Midbrain (tissue), 1 donor: Measurements from ENCODE around the gene ATXN7L1.
A peak's percentile ranks its signal among the peaks of the same experiment; 100 is the strongest.
"Not testable (repeated sequence)": the region's sequence is repeated elsewhere in the genome, so short reads cannot be mapped to it uniquely, and the experiment has no call there.

Experiments
- DNase-seq: peaks from one replicate; lab custom pipeline; 2025; lab: John Stamatoyannopoulos, UW

Gene ATXN7L1

DNA sequence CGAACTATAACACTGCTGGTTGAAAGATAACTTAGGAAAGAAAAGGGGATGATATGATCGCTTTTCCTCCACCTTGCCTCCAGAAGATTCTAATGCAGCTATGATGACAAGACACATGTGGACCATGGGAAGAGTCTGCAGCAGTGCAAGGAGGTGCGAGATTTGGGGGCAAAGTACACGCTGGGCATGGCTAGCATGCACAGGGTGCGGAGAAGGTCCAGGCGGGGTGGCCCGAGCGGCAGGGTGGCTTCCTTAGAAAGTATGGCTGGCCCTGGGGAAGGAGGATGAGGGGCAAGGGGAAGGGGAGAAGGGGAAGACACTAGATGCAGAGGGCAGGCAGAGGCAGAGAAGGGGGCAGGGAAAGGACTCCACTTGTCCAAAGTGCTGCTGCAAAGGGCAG lies 15.6 kb downstream of the ATXN7L1 start:
- DNase-seq: no peak

- DNase-seq: no peak
Observed at GRCh38 chr7:105857009-105857952, 19.1 kb downstream of the ATXN7L1 start.

- no peak for DNase-seq
Observed at GRCh38 chr7:105854498-105854897, 21.9 kb downstream of the ATXN7L1 start.

GRCh38 chr7:105853931-105854419 lies 22.4 kb downstream of the ATXN7L1 start:
- no peak for DNase-seq

DNA sequence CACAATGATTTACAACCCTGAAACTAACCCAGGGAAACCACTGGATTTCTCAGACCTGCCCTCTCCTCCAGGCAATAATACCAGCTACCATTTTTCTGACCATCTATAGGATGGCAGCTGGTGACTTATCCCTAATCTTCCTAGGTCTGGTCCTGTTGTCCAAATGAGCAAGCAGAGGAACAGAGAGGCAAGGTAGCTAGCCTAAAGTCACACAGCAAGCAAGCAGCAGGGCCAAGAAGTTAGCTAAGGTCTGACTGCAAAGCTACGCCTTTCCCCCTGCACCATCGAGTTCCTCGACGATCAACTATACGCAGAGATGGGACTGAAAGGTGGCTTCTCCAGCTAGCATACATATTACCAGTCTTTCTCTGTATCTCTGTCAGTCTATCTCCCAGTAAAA lies 25.3 kb downstream of the ATXN7L1 start:
- DNase-seq: no peak

DNA sequence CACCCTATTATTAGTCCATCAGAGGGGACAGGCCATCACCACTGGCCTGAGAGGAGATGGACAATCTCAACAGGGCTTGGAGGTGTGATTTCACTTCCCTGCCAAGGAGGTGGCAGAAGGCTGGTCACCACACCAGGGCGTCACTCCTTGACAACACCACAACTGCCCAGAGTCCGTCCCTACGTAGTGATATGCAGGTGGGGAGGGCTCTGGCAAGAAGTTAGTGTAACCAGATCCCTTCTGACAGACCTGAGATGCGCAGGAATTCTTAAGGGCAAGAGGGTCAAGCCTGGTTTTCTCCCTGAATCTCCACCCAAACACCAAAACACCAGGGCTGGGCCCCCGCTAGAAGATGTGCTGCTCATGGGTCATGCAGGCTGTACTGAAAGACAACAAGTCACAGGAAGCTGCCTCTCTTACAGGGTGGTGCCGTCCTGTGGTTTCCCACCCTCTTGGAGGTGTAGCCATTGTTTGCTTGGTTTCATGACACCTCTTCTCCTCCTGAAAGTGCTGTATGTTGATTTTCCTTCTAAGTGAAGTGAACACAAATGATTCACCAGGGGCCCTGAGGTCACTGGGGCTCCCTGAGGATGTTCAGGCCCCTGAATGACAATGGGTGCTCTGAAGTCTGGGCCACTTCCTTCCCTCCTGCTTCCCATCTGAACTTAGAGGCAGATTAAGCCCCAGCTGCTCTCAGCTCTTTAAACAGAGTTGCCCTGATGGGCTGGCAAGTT lies 27.1 kb downstream of the ATXN7L1 start:
- DNase-seq: no peak

DNA sequence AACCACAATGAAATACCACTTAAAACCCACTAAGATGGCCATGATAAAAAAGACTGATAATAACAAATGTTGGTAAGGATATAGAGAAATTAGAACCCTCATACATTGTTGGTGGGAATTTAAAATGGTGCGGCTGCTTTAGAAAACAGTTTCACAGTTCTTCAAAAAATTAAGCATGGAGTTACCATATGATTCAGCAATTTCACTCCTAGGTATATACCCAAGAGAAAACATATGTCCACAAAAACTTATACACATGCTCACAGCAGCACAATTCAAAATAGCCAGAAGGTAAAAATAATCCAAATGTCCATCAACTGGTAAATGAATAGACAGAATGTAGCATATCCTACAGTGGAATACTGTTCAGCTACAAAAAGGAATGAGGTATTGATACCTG lies 30.0 kb downstream of the ATXN7L1 start:
- DNase-seq: no peak

GRCh38 chr7:105844681-105845080 lies 31.7 kb downstream of the ATXN7L1 start:
- not testable (repeated sequence) for DNase-seq

DNA sequence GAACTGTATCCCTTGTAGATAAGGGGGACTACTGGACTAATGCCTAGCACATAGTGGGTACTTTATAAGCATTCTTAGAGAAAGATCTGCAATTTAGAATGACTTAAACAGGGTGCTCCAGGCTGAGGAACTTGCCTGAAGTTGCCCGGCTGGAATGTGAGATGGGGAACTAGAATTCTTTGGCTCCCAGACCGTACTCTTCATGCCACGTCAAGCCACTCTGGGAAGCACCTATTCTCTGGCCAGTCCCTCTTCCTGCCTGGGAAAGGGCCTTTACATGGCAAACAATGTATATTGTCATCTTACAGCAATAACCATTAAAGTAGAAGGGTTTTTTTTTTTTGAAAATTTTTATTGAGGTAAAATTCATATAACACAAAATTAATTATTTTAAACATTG lies 34.5 kb downstream of the ATXN7L1 start:
- DNase-seq: no peak

GRCh38 chr7:105840981-105841749 lies 35.2 kb downstream of the ATXN7L1 start:
- DNase-seq: no peak

DNA sequence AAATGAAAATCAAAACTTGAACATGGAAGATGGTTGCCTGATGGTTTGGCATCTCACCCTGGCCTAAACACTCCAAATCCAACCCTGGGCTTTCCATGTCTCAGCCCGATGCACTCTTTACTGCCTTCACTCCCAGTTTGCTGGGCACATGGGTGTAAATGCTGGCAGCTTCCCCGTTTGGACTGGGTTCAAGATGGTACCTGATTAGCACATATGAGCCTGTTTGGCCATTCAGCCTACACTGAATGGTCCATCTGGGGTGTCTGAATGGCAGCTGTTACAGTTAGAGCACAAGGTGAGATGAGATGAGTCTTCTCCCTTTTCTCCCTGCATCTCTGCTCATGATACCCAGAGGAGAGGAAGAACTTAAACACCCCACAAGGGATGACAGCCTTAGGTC lies 37.1 kb downstream of the ATXN7L1 start:
- DNase-seq: no peak

DNA sequence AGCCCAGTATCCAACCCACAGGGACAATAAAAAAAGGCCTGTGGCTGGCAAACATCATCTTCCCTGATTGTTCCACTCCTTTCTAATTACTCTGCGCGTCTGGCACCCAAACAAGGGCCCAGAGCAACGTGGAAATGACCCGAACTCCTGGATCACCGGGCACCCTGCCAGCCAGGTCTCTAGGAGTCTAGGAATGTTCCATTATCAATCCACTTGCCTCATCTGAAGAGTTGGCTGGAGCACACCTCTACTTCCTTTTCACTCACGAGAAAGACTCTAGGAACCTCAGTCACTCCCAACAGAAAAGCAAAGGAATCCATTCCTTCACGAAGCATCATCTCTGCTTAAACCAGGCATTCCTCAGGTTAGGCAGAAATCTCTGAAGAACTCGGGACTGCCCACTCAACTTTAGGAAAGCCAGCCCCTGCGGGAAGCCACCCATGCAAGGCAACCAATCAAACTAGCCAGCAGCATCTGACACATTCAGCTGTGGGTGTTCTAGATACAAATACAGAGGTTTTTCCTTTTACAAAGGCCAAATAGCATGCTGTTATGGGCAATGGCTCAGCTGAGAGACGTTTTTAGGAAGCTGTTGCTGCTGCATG lies 37.7 kb downstream of the ATXN7L1 start:
- no peak for DNase-seq

DNA sequence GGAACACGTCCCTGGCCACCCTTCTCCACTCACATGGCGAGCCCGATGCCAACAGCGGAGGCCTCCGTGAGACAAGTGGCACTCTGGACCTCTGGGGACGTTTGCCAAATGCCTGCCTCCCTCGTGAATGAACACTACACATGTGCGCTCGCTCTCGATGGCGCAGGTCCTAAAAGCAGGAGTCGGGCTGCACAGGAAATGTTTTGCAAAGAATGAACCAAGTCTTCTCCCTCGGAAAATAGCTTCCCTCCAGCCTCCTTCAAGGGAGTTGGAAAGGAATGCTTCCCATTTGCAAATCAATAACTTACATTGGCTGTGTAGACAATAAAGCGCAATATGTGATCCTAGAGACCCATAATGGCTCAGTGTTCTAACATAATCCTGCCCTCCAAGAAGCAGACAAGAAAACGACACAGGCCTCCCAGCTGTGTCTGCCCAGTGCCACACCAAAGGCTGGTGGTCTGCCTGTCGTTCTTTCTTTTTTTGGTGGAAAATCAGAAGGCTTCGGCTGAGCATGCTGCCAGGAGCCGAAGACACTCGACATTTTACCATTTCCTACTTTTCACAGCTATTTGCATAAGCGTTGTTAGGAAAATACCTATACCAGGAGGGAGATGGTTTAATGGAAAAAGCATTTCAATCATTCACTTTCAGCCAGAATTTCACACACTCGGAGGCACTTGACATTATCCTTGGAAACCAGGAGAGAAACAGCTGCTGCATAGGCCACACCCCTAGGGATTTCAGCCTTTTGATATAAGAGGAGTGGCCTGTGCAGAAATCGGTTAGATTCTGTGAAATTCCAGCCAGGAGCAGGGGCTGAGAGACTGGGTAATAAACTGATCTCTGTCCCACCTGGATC lies 38.4 kb downstream of the ATXN7L1 start:
- peak; percentile 12 for DNase-seq

GRCh38 chr7:105835441-105835840 lies 41.0 kb downstream of the ATXN7L1 start:
- DNase-seq: no peak

DNA sequence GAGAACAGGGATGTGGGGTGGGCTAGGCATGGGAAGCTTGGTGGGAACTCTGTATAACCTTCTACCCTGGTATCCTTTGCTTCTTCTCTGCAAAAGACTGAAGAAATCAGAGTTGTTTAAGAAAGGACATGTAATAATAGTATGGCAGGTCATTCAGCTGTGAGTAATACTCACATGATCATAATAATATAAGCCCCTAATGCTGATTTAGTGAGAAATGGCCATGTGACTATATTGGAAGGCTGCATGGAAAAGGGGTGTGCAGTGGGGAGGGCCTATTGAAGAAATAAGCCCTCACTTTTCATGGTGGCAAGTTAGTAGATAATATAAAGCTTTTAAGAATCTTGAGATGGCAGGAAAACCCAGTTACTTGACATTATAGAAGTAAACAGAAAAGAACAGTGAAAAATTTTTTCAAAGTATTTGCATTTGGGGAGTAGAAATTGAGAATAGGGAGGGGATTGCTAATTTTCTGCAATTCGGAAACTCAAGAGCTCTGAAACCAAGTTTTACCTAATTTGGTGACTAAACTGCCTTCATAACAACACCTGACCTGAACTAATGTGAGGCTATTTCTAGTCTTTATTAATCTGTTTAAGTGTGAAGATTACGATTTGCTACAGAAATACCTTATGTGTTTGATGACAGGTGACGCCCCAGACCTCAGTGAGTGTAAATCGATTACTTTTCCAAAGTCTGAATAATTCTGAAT lies 44.4 kb downstream of the ATXN7L1 start:
- DNase-seq: no peak

GRCh38 chr7:105831302-105831620 lies 45.1 kb downstream of the ATXN7L1 start:
- DNase-seq: no peak

DNA sequence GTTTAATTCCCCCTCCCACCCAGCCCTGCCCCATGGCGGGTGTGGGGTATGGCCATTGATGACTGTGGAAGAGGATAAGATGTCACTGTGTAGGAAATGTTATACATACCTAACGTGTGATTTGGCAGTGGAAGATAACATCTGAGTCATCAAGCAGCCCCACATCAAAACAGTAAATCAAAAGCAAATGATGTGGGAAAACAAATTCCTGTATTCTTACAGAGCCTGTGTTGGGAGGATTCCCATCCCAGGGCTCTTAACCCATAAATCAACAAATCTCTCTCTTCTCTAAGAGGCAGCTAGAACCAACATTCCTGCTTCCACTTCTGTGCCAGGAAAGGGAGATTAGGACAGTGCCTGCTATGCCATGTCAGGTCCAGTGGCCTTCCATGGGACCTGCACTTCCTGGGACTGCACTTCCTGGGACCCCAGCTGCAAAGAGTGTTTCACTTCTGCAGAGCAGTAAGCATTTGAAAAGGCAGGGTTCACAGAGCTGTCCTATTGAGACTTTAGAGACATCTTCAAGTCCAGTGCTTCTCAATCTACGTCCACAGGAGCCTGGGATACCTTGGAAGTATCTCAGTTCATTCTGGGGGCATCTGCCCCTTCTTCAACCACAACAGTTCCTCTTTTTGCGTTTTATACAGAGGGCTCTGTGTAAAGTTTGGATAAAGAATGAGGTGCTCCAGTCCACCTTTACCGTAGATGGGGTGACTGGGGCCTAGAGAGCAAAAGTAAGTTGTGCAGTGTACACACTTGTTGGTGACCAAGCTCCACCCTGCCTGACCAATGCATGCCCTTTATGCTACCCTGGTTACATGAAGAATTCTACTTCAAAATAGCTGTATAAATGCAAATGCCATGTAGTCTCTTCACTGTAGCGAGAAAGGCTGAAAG lies 45.7 kb downstream of the ATXN7L1 start:
- DNase-seq: no peak

- DNase-seq: no peak
Observed at GRCh38 chr7:105829681-105830322, 46.6 kb downstream of the ATXN7L1 start.

- no peak for DNase-seq
Observed at GRCh38 chr7:105828141-105828540, 48.3 kb downstream of the ATXN7L1 start.
